ENCODE measurements around the gene PDE4B. TPM values are rescaled to one million over a fixed set of nuclear protein-coding genes. Genes with fewer than 3 reads are reported as not detected.

The PDE4B gene
- total RNA-seq, 4 donors from 2014 or later, result 0.08 to 6.7 (median 3.4) TPM

GRCh38 chr1:66269222-66269621 is 476.5 kb downstream of the PDE4B start:
- 85 to 93% methylated on average over 5 of the region's 5 CpGs for WGBS, 2 donors
- Histone ChIP-seq H3K27ac (peak overlapping the region in 3 of 4 donors; percentile 75 to 88 (median 81)), H3K4me1 (peaks cover 20 to 45% (median 36%) of the 10 kb centered on the region in 3 donors)

GRCh38 chr1:66270119-66270812 is 477.6 kb downstream of the PDE4B start:
- no peaks in the 10 kb centered on the region for H3K36me3 ChIP-seq
- TF ChIP-seq CTCF (IDR thresholded peaks at IDR 0.05), result no peak
- peak in 1 of 4 donors; percentile 40 for TF ChIP-seq POLR2A (IDR thresholded peaks at IDR 0.05)
- no peaks in the 10 kb centered on the region for H3K9me3 ChIP-seq
- intact Hi-C loops (cut with DNase I), result loop anchor here (10.0 kb wide), 1 partner anchor 55 kb away; no protein-coding TSS in a partner anchor
- peak overlapping the region; percentile 20 to 93 (median 78) for H3K27ac ChIP-seq
- no peaks in the 10 kb centered on the region for H3K27me3 ChIP-seq
- DNase-seq, result no peak
- H3K4me1 ChIP-seq, result peaks cover 20 to 50% (median 38%) of the 10 kb centered on the region in 3 donors
- no peak overlapping the region for H3K4me3 ChIP-seq
- 64 to 71% methylated on average over 5 of the region's 5 CpGs for WGBS, 2 donors

More at GRCh38 chr1:66269222-66269621, 476.5 kb downstream of the PDE4B start:
- no peaks in the 10 kb centered on the region for H3K27me3 ChIP-seq
- TF ChIP-seq CTCF (IDR thresholded peaks at IDR 0.05) (no peak), POLR2A (IDR thresholded peaks at IDR 0.05) (no peak)
- H3K9me3 ChIP-seq, result no peaks in the 10 kb centered on the region
- DNase-seq, result no peak
- H3K36me3 ChIP-seq, result no peaks in the 10 kb centered on the region
- intact Hi-C loops (cut with DNase I), result no loop called here
- H3K4me3 ChIP-seq, result no peak overlapping the region

GRCh38 chr1:66271216-66271903 is 478.7 kb downstream of the PDE4B start:
- 17 to 24% methylated on average over 8 of the region's 8 CpGs for WGBS, 2 donors

GRCh38 chr1:66271904-66272254 is 479.2 kb downstream of the PDE4B start:
- Histone ChIP-seq H3K27ac (peak overlapping the region; percentile 72 to 93 (median 78)), H3K9me3 (no peaks in the 10 kb centered on the region), H3K4me1 (peaks cover 14 to 52% (median 35%) of the 10 kb centered on the region in 3 donors), H3K4me3 (peak overlapping the region in 2 of 4 donors; percentile 17 to 47), H3K36me3 (no peaks in the 10 kb centered on the region), H3K27me3 (no peaks in the 10 kb centered on the region)
- TF ChIP-seq CTCF (IDR thresholded peaks at IDR 0.05) (no peak), POLR2A (IDR thresholded peaks at IDR 0.05) (no peak)
- intact Hi-C loops (cut with DNase I), result loop anchor here (10.0 kb wide), 1 partner anchor 53 kb away; no protein-coding TSS in a partner anchor
- 11 to 19% methylated on average over 3 of the region's 5 CpGs for WGBS, 2 donors
- no peak for DNase-seq

More at GRCh38 chr1:66271216-66271903, 478.7 kb downstream of the PDE4B start:
- Histone ChIP-seq H3K27me3 (no peaks in the 10 kb centered on the region), H3K4me3 (peak overlapping the region in 2 of 4 donors; percentile 17 to 47), H3K9me3 (no peaks in the 10 kb centered on the region), H3K4me1 (peaks cover 18 to 57% (median 39%) of the 10 kb centered on the region in 3 donors), H3K36me3 (no peaks in the 10 kb centered on the region), H3K27ac (peak overlapping the region; percentile 72 to 93 (median 78))
- DNase-seq, result no peak
- peak in 1 of 4 donors; percentile 27 for TF ChIP-seq POLR2A (IDR thresholded peaks at IDR 0.05)
- TF ChIP-seq CTCF (IDR thresholded peaks at IDR 0.05), result no peak
- intact Hi-C loops (cut with DNase I), result loop anchor here (10.0 kb wide), 1 partner anchor 53 kb away; no protein-coding TSS in a partner anchor

- Histone ChIP-seq H3K9me3 (no peaks in the 10 kb centered on the region), H3K36me3 (no peaks in the 10 kb centered on the region), H3K4me3 (no peak overlapping the region), H3K27me3 (no peaks in the 10 kb centered on the region), H3K4me1 (peaks cover 14 to 57% (median 35%) of the 10 kb centered on the region in 3 donors), H3K27ac (peak overlapping the region in 1 of 4 donors; percentile 75)
- no peak for DNase-seq
- intact Hi-C loops (cut with DNase I), result loop anchor here (10.0 kb wide), 1 partner anchor 51 kb away; no protein-coding TSS in a partner anchor
- TF ChIP-seq POLR2A (IDR thresholded peaks at IDR 0.05) (no peak), CTCF (IDR thresholded peaks at IDR 0.05) (no peak)
- WGBS, 2 donors, result 73 to 81% methylated on average over 2 of the region's 2 CpGs
These were observed 481.0 kb downstream of the PDE4B start for GRCh38 chr1:66273656-66274055.

Data from esophagus squamous epithelium (tissue), 5 donors.